SK-N-SH (cell line): Measurements from ENCODE around the gene GAP43. TPM values are rescaled to one million over a fixed set of nuclear protein-coding genes. Genes with fewer than 3 reads are reported as not detected.

Experiments
- CTCF ChIA-PET: fragments of 300-600, 350-600 bp; formaldehyde crosslinking; extraction: SDS; loops from one replicate; lab custom pipeline; 2021; lab: Yijun Ruan, JAX
- POLR2A ChIA-PET: fragments of 350-600 bp; sonication (Branson Sonifier 250); formaldehyde crosslinking; extraction: SDS; loops from one replicate; lab custom pipeline; 2020; ENCODE audit warnings: antibody characterized with exemption, inconsistent platforms; lab: Yijun Ruan, JAX
- DNase-seq: peaks from one replicate; pipeline ENCODE4 v3.0.0; 2012
- H2AFZ ChIP-seq: fragments of 200-600 bp; sonication (generic); 2 replicates; pipeline ENCODE4 v1.8.1; 2016; ENCODE audit warnings: antibody characterized with exemption, mild to moderate bottlenecking, low read depth
- H3F3A ChIP-seq: fragments of 200-600 bp; sonication (generic); replicated peaks from 2 replicates; pipeline ENCODE3; 2016; ENCODE audit warnings: antibody characterized with exemption, mild to moderate bottlenecking; ENCODE audit not compliant: insufficient read depth
- H3K27ac ChIP-seq, 2 experiments: fragments of 200-500 bp in 1 of 2; fragments of 200-600 bp in 1 of 2; sonication (Bioruptor generic) in 1 of 2; sonication (generic), shearing (Covaris generic) in 1 of 2; 2 replicates each; pipeline versions ENCODE4 v1.5.1 to v1.6.1; 2014 to 2016; ENCODE audit warnings: low read depth in 2 of 2, inconsistent platforms in 1 of 2, low read length in 1 of 2, mild to moderate bottlenecking in 1 of 2, mixed read lengths in 1 of 2
- H3K27me3 ChIP-seq: fragments of 200-600 bp; sonication (generic), shearing (Covaris generic); 2 replicates; pipeline ENCODE4 v1.6.1; 2016; ENCODE audit warnings: mixed run types; ENCODE audit not compliant: insufficient read depth
- H3K36me3 ChIP-seq, 2 experiments: fragments of 200-500 bp in 1 of 2; fragments of 200-600 bp in 1 of 2; sonication (Bioruptor generic) in 1 of 2; sonication (generic) in 1 of 2; replicated peaks in 1 of 2; 2 replicates each; pipeline versions ENCODE3 to v1.5.1; 2014 to 2016; ENCODE audit warnings: low read length in 1 of 2, mild to moderate bottlenecking in 1 of 2; ENCODE audit not compliant: insufficient read depth in 2 of 2, control insufficient read depth in 1 of 2
- H3K4me1 ChIP-seq, 2 experiments: fragments of 200-500 bp in 1 of 2; fragments of 200-600 bp in 1 of 2; sonication (Bioruptor generic) in 1 of 2; sonication (generic), shearing (Covaris generic) in 1 of 2; 2 replicates each; pipeline versions ENCODE4 v1.5.1 to v1.6.1; 2014 to 2016; ENCODE audit warnings: low read depth in 1 of 2, low read length in 1 of 2, mixed run types in 1 of 2; ENCODE audit not compliant: insufficient read depth in 2 of 2, control insufficient read depth in 1 of 2
- H3K4me2 ChIP-seq: fragments of 200-600 bp; sonication (generic), shearing (Covaris generic); 2 replicates; pipeline ENCODE4 v1.6.1; 2017; ENCODE audit warnings: mixed run types
- H3K4me3 ChIP-seq, 2 experiments: fragments of 200-500 bp in 1 of 2; fragments of 200-600 bp in 1 of 2; sonication (Bioruptor generic) in 1 of 2; sonication (generic), shearing (Covaris generic) in 1 of 2; 2 replicates each; pipeline versions ENCODE4 v1.5.1 to v1.8.1; 2014 to 2016; ENCODE audit warnings: low read depth in 2 of 2, inconsistent platforms in 1 of 2, low read length in 1 of 2, mild to moderate bottlenecking in 1 of 2, mixed read lengths in 1 of 2, moderate library complexity in 1 of 2
- H3K79me2 ChIP-seq: fragments of 200-600 bp; sonication (generic); 2 replicates; pipeline ENCODE4 v1.8.1; 2017; ENCODE audit warnings: mild to moderate bottlenecking; ENCODE audit not compliant: insufficient read depth
- H3K9ac ChIP-seq: fragments of 200-600 bp; sonication (generic); 2 replicates; pipeline ENCODE4 v1.6.1; 2017; ENCODE audit warnings: mixed run types
- H3K9me2 ChIP-seq: fragments of 200-600 bp; sonication (generic); 2 replicates; pipeline ENCODE4 v1.6.1; 2017; ENCODE audit warnings: mixed run types
- H3K9me3 ChIP-seq: fragments of 200-600 bp; sonication (generic); 2 replicates; pipeline ENCODE4 v1.6.1; 2017; ENCODE audit warnings: mixed run types, mild to moderate bottlenecking, moderate library complexity
- H4K20me1 ChIP-seq: fragments of 200-600 bp; sonication (generic); 2 replicates; pipeline ENCODE4 v1.6.1; 2017; ENCODE audit warnings: mild to moderate bottlenecking, mixed run types; ENCODE audit not compliant: insufficient read depth
- EP300 ChIP-seq, 2 experiments: IDR thresholded peaks; 2 replicates each; pipeline versions ENCODE4 v1.4.0 to v1.6.1; 2012; ENCODE audit warnings: borderline replicate concordance in 1 of 2, low read depth in 1 of 2, low read length in 1 of 2
- EZH2phosphoT487 ChIP-seq: fragments of 200-600 bp; sonication (generic); IDR thresholded peaks from 2 replicates; pipeline ENCODE4 v1.6.1; 2017; ENCODE audit warnings: low read depth, mixed run types, mild to moderate bottlenecking, antibody characterized with exemption, moderate library complexity, borderline replicate concordance
- JUND ChIP-seq: IDR thresholded peaks from 2 replicates; pipeline ENCODE4 v1.4.0; 2012
- MEF2A ChIP-seq: IDR thresholded peaks from 2 replicates; pipeline ENCODE4 v1.4.0; 2012; ENCODE audit warnings: low read depth, borderline replicate concordance
- NFIC ChIP-seq: IDR thresholded peaks from 2 replicates; pipeline ENCODE4 v1.4.0; 2012; ENCODE audit warnings: borderline replicate concordance
- NRF1 ChIP-seq: IDR thresholded peaks from 2 replicates; pipeline ENCODE4 v1.6.1; 2012; ENCODE audit warnings: low read depth, mild to moderate bottlenecking, low read length
- RAD21 ChIP-seq: IDR thresholded peaks from 2 replicates; pipeline ENCODE4 v1.6.1; 2012; ENCODE audit warnings: mild to moderate bottlenecking, low read length
- RCOR1 ChIP-seq: fragments of 150-350 bp; IDR thresholded peaks from 2 replicates; pipeline ENCODE4 v1.6.1; 2017; ENCODE audit warnings: antibody characterized with exemption, low read length
- RXRA ChIP-seq: IDR thresholded peaks from 2 replicates; pipeline ENCODE4 v1.4.0; 2012; ENCODE audit warnings: low read depth, mild to moderate bottlenecking, borderline replicate concordance
- SIN3A ChIP-seq: IDR thresholded peaks from 2 replicates; pipeline ENCODE4 v1.6.1; 2012; ENCODE audit warnings: low read depth, mild to moderate bottlenecking, low read length, moderate library complexity, borderline replicate concordance
- SMC3 ChIP-seq: IDR thresholded peaks from 2 replicates; pipeline ENCODE4 v1.6.1; 2012; ENCODE audit warnings: low read depth, low read length, improper control_type of control experiment
- TAF1 ChIP-seq: IDR thresholded peaks from 2 replicates; pipeline ENCODE4 v1.6.1; 2012; ENCODE audit warnings: low read depth, mild to moderate bottlenecking, low read length, moderate library complexity, borderline replicate concordance
- TCF12 ChIP-seq: IDR thresholded peaks from 2 replicates; pipeline ENCODE4 v1.4.0; 2012
- WGBS: methylation state at CpG from one replicate; pipeline ENCODE4 v1.1.6; 2017; ENCODE audit warnings: low lambda C conversion rate; 5-methylcytosine and 5-hydroxymethylcytosine counted together
- polyA plus RNA-seq, 3 experiments: library from polyadenylated mRNA; depleted of rRNA; stranded (reverse); fragments of >200 nt; gene quantifications; 2 replicates each; pipeline ENCODE4 v1.2.3, GENCODE V29; 2012
- TF ChIP-seq, protein P1 (sequence below): IDR thresholded peaks from 2 replicates; pipeline ENCODE4 v1.4.0; 2012; ENCODE audit warnings: low read depth
- TF ChIP-seq, protein P2 (sequence below): fragments of 200-600 bp; sonication (generic); IDR thresholded peaks from 2 replicates; pipeline ENCODE4 v1.6.1; 2017; ENCODE audit warnings: antibody characterized with exemption, mild to moderate bottlenecking, moderate library complexity
- TF ChIP-seq, protein P3 (sequence below): fragments of 150-350 bp; IDR thresholded peaks from 2 replicates; pipeline ENCODE4 v1.6.1; 2016; ENCODE audit warnings: mild to moderate bottlenecking, low read depth, low read length

The GAP43 gene
- polyA plus RNA-seq, 1 of the 3 experiments (the other 2 are of a cell fraction) = 14.0 TPM

DNA sequence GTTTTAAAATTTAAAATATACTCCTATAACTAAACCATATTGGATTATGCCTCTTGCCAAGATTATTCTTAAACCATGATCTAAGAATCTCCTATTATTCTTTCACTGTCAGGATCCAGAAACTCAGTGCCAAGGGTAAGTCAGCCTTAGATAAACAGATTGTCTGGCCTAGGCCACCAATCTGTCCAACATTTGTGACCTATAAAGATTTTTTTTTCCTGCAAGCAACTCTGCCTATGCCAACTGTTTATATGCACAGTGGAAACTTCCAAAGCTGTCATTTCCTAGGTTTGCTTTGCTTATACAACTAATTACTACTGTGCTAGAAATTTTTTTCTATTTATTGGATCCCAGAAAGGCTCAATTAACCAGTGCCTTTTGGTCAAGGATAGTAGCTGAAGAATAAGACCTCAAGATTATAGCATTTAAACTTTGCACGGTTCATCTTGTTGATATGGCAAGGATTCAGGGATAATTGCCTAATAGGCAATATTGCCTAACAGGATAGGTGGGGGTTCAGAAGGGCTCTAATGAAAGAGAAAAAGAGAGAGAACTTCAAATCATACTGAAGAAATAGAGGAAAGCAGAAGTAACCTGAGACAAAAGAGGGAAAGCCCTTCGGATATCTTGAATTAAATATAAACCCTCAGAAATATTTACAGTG is 22.8 kb downstream of the GAP43 start:
- no peak overlapping the region for H3K27ac ChIP-seq
- H3K9me2 ChIP-seq = no peaks in the 10 kb centered on the region
- no peaks in the 10 kb centered on the region for H3K36me3 ChIP-seq
- H3F3A ChIP-seq = peaks cover 10% of the 10 kb centered on the region
- no peaks in the 10 kb centered on the region for H3K79me2 ChIP-seq
- no peak overlapping the region for H3K4me3 ChIP-seq
- WGBS = 77% methylated on average over 2 of the region's 2 CpGs
- CTCF ChIA-PET = interaction anchor here (0.7 kb wide), 1 partner anchor 160 kb away, joined by 3 read pairs; no protein-coding TSS in a partner anchor
- no peak overlapping the region for H3K9ac ChIP-seq
- H3K4me1 ChIP-seq = peaks cover 0 to 5% of the 10 kb centered on the region in 2 experiments; a peak in 1 of 4 replicates
- DNase-seq = no peak
- no peaks in the 10 kb centered on the region for H4K20me1 ChIP-seq
- POLR2A ChIA-PET = no interaction called here
- no peak overlapping the region for H2AFZ ChIP-seq
- TF ChIP-seq RXRA = no peak
- no peak for TF ChIP-seq JUND
- no peak for TF ChIP-seq RCOR1
- no peak for TF ChIP-seq RAD21
- TF ChIP-seq SIN3A = no peak
- no peak for TF ChIP-seq SMC3
- no peak for TF ChIP-seq MEF2A
- TF ChIP-seq, protein P1, sequence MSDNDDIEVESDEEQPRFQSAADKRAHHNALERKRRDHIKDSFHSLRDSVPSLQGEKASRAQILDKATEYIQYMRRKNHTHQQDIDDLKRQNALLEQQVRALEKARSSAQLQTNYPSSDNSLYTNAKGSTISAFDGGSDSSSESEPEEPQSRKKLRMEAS = no peak
- no peak for TF ChIP-seq EP300 (IDR thresholded peaks at IDR 0.05; ENCODE audit: borderline replicate concordance in 1 of 2, low read depth in 1 of 2, low read length in 1 of 2)
- TF ChIP-seq NRF1 = no peak
- TF ChIP-seq TCF12 = no peak
- no peak for TF ChIP-seq NFIC
- TF ChIP-seq, protein P2, sequence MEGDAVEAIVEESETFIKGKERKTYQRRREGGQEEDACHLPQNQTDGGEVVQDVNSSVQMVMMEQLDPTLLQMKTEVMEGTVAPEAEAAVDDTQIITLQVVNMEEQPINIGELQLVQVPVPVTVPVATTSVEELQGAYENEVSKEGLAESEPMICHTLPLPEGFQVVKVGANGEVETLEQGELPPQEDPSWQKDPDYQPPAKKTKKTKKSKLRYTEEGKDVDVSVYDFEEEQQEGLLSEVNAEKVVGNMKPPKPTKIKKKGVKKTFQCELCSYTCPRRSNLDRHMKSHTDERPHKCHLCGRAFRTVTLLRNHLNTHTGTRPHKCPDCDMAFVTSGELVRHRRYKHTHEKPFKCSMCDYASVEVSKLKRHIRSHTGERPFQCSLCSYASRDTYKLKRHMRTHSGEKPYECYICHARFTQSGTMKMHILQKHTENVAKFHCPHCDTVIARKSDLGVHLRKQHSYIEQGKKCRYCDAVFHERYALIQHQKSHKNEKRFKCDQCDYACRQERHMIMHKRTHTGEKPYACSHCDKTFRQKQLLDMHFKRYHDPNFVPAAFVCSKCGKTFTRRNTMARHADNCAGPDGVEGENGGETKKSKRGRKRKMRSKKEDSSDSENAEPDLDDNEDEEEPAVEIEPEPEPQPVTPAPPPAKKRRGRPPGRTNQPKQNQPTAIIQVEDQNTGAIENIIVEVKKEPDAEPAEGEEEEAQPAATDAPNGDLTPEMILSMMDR = no peak
- TF ChIP-seq TAF1 = no peak
- TF ChIP-seq, protein P3, sequence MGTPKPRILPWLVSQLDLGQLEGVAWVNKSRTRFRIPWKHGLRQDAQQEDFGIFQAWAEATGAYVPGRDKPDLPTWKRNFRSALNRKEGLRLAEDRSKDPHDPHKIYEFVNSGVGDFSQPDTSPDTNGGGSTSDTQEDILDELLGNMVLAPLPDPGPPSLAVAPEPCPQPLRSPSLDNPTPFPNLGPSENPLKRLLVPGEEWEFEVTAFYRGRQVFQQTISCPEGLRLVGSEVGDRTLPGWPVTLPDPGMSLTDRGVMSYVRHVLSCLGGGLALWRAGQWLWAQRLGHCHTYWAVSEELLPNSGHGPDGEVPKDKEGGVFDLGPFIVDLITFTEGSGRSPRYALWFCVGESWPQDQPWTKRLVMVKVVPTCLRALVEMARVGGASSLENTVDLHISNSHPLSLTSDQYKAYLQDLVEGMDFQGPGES = no peak
- no peak for TF ChIP-seq EZH2phosphoT487
- TF ChIP-seq, all 33 proteins: peak for 0
- no peak overlapping the region for H3K4me2 ChIP-seq
- no peaks in the 10 kb centered on the region for H3K9me3 ChIP-seq
- no peaks in the 10 kb centered on the region for H3K27me3 ChIP-seq
